Panc1 (cell line): ENCODE measurements around the gene CTCFL. TPM values are rescaled to one million over a fixed set of nuclear protein-coding genes. Genes with fewer than 3 reads are reported as not detected.

ENCODE experiments used
- ATAC-seq: fragments of 200-7000 bp; cut with Tn5 transposase; 2 replicates; pipeline ENCODE4 v1.9.1; 2020; ENCODE audit warnings: mild to moderate bottlenecking, moderate library complexity
- BruUV-seq: library from RNA; stranded (reverse); fragments of 400-500 nt; replicated peaks from 2 replicates; lab custom pipeline; 2021; lab: Mats Ljungman, UMichigan
- CTCF ChIA-PET: fragments of 300-600 bp; sonication (Branson Sonifier 250); formaldehyde crosslinking; loops from one replicate; lab custom pipeline; 2022; ENCODE audit warnings: antibody characterized with exemption; lab: Charles Lee
- POLR2A ChIA-PET: fragments of 300-600 bp; sonication (Branson Sonifier 250); formaldehyde crosslinking; loops from one replicate; lab custom pipeline; 2022; ENCODE audit warnings: antibody characterized with exemption; lab: Charles Lee
- DNase-seq: peaks from one replicate; pipeline ENCODE4 v3.0.0-alpha.2; 2010; ENCODE audit warnings: low read depth, low spot score
- H3K27ac ChIP-seq: 2 replicates; pipeline ENCODE4 v1.5.1; 2011; ENCODE audit warnings: mild to moderate bottlenecking, low read length, inconsistent platforms
- H3K27me3 ChIP-seq: fragments of 200-500 bp; sonication (Bioruptor generic); 2 replicates; pipeline ENCODE4 v1.6.0; 2014; ENCODE audit warnings: low read length, inconsistent platforms; ENCODE audit not compliant: control insufficient read depth, insufficient read depth
- H3K36me3 ChIP-seq: fragments of 200-500 bp; sonication (Bioruptor generic); 2 replicates; pipeline ENCODE4 v1.5.1; 2014; ENCODE audit warnings: inconsistent platforms, mild to moderate bottlenecking, low read length, moderate library complexity; ENCODE audit not compliant: control insufficient read depth, insufficient read depth
- H3K4me1 ChIP-seq: 2 replicates; pipeline ENCODE4 v1.5.1; 2011; ENCODE audit warnings: inconsistent platforms, mild to moderate bottlenecking, low read length, moderate library complexity; ENCODE audit not compliant: control insufficient read depth, insufficient read depth
- H3K4me3 ChIP-seq, 2 experiments: 2 replicates each; pipeline ENCODE4 v1.5.1; 2011 to 2012; ENCODE audit warnings: low read depth in 2 of 2, low read length in 2 of 2, mild to moderate bottlenecking in 2 of 2, inconsistent platforms in 1 of 2, moderate library complexity in 1 of 2
- H3K9me3 ChIP-seq: fragments of 200-500 bp; sonication (Bioruptor generic); 2 replicates; pipeline ENCODE4 v1.5.1; 2014; ENCODE audit warnings: low read depth, mild to moderate bottlenecking, inconsistent platforms, low read length, moderate library complexity; ENCODE audit not compliant: control insufficient read depth, insufficient read depth
- POLR2AphosphoS5 ChIP-seq: IDR thresholded peaks from 2 replicates; pipeline ENCODE4 v1.6.1; 2012; ENCODE audit warnings: mild to moderate bottlenecking, low read depth, low read length, moderate library complexity
- REST ChIP-seq, 2 experiments: IDR thresholded peaks; 2 replicates each; pipeline ENCODE4 v1.6.1; 2011 to 2012; ENCODE audit warnings: low read depth in 2 of 2, control low read depth in 1 of 2, low read length in 1 of 2, mild to moderate bottlenecking in 1 of 2, moderate library complexity in 1 of 2; ENCODE audit not compliant: insufficient read depth in 1 of 2
- SIN3A ChIP-seq: IDR thresholded peaks from 2 replicates; pipeline ENCODE4 v1.6.1; 2012; ENCODE audit warnings: low read depth, mild to moderate bottlenecking, low read length, moderate library complexity, borderline replicate concordance; ENCODE audit not compliant: insufficient read depth
- TCF7L2 ChIP-seq: IDR thresholded peaks from 2 replicates; pipeline ENCODE4 v1.6.1; 2011; ENCODE audit warnings: mild to moderate bottlenecking, low read depth, low read length, inconsistent platforms
- in situ Hi-C: cut with HindIII; loops from 2 replicates; pipeline ENCODE4 v1.10.0; 2016; ENCODE audit warnings: low sequenced_read_pairs, low pct_unique_long_range_greater_than_20kb
- intact Hi-C: fragments of 100-400 bp; cut with micrococcal nuclease; formaldehyde crosslinking; loops from one replicate; pipeline ENCODE4 v1.10.0; 2022; ENCODE audit not compliant: unreplicated experiment
- total RNA-seq: library from RNA; stranded (reverse); gene quantifications from one replicate; pipeline ENCODE4 v1.2.1, GENCODE V29; 2021; ENCODE audit not compliant: unreplicated experiment
- TF ChIP-seq, protein P1 (sequence below): fragments of 450-650 bp; IDR thresholded peaks from 2 replicates; pipeline ENCODE4 v1.5.1; 2017; ENCODE audit warnings: mild to moderate bottlenecking

CTCFL gene
- total RNA-seq, 1 experiment from 2014 or later = 0.05 TPM

GRCh38 chr20:57504411-57504810 is 20.5 kb downstream of the CTCFL start:
- POLR2A ChIA-PET = no interaction called here
- intact Hi-C loops (no loop called here), in situ Hi-C loops (no loop called here)
- Histone ChIP-seq H3K36me3 (no peaks in the 10 kb centered on the region), H3K4me1 (0 out of 2 replicates have a peak, but pooled peaks cover 5% of the 10 kb centered on the region), H3K27ac (no peak overlapping the region), H3K9me3 (no peaks in the 10 kb centered on the region), H3K27me3 (no peaks in the 10 kb centered on the region), H3K4me3 (no peak overlapping the region)
- DNase-seq (no peak), ATAC-seq (no peak)
- TF ChIP-seq, protein P1, sequence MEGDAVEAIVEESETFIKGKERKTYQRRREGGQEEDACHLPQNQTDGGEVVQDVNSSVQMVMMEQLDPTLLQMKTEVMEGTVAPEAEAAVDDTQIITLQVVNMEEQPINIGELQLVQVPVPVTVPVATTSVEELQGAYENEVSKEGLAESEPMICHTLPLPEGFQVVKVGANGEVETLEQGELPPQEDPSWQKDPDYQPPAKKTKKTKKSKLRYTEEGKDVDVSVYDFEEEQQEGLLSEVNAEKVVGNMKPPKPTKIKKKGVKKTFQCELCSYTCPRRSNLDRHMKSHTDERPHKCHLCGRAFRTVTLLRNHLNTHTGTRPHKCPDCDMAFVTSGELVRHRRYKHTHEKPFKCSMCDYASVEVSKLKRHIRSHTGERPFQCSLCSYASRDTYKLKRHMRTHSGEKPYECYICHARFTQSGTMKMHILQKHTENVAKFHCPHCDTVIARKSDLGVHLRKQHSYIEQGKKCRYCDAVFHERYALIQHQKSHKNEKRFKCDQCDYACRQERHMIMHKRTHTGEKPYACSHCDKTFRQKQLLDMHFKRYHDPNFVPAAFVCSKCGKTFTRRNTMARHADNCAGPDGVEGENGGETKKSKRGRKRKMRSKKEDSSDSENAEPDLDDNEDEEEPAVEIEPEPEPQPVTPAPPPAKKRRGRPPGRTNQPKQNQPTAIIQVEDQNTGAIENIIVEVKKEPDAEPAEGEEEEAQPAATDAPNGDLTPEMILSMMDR = no peak
- TF ChIP-seq SIN3A = no peak
- no peak for TF ChIP-seq TCF7L2
- TF ChIP-seq REST (IDR thresholded peaks at IDR 0.05; ENCODE audit: insufficient read depth in 1 of 2, low read depth in 2 of 2, low read length in 1 of 2) = no peak
- TF ChIP-seq POLR2AphosphoS5 = no peak
- CTCF ChIA-PET = no interaction called here
- BruUV-seq = no TSS peak

- Histone ChIP-seq H3K4me3 (no peak overlapping the region), H3K4me1 (0 out of 2 replicates have a peak, but pooled peaks cover 5% of the 10 kb centered on the region), H3K27me3 (no peaks in the 10 kb centered on the region), H3K27ac (no peak overlapping the region), H3K9me3 (no peaks in the 10 kb centered on the region), H3K36me3 (no peaks in the 10 kb centered on the region)
- POLR2A ChIA-PET = no interaction called here
- intact Hi-C loops = no loop called here
- no peak for DNase-seq
- no peak for ATAC-seq
- in situ Hi-C loops = no loop called here
- CTCF ChIA-PET = no interaction called here
- BruUV-seq = no TSS peak
- TF ChIP-seq POLR2AphosphoS5 (no peak), TCF7L2 (no peak), SIN3A (no peak), REST (IDR thresholded peaks at IDR 0.05; ENCODE audit: insufficient read depth in 1 of 2, low read depth in 2 of 2, low read length in 1 of 2) (no peak)
- TF ChIP-seq, protein P1 = no peak
Observed at GRCh38 chr20:57503035-57503658, 21.8 kb downstream of the CTCFL start.
